ENCODE measurements around the gene TTF2.

DNA sequence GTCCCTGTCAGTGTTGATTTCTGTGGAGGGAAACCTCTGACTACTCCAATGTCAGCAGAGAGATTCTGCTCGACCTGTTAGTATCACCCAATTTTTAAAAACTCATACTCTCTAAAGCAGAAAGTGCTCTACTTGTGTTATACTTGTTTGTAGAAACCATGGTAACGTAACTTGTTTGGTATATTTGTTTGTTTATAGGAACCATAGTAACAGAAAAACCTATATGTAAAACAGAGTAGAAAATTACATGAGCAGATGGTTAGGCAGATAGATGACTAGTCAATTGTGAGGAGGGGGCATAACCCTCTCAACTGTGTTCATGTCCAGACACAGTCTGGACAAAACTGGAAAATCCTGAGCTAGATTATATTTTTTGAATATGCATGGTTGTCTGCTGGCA, 54.8 kb downstream of the TTF2 start:
- TF ChIP-seq EZH2 (IDR thresholded peaks at IDR 0.05) = no peak
- no peak for TF ChIP-seq CTCF (IDR thresholded peaks at IDR 0.05)
